SK-N-SH treated with all-trans-retinoic acid at 6 μM for 48 hours (cell line): ENCODE results near the gene UBE2N.

Experiments
- ATAC-seq: fragments of 200-7000 bp; cut with Tn5 transposase; 3 replicates; pipeline ENCODE4 v1.9.1; 2020; ENCODE audit warnings: mild to moderate bottlenecking, moderate library complexity
- ARNTL ChIP-seq: fragments of 450-650 bp; formaldehyde crosslinking; IDR thresholded peaks from 2 replicates; pipeline ENCODE4 v1.5.0; 2020; ENCODE audit warnings: low read depth, mild to moderate bottlenecking, moderate library complexity, borderline replicate concordance
- BACH2 ChIP-seq: fragments of 250-450 bp; sonication (Bioruptor Pico); IDR thresholded peaks from 2 replicates; pipeline ENCODE4 v1.9.0; 2021; ENCODE audit warnings: mild to moderate bottlenecking, borderline replicate concordance
- CSDC2 ChIP-seq: fragments of 250-450 bp; sonication (Bioruptor Pico); IDR thresholded peaks from 2 replicates; pipeline ENCODE4 v1.5.0; 2020; ENCODE audit warnings: mild to moderate bottlenecking, moderate library complexity
- ESRRG ChIP-seq: fragments of 250-450 bp; sonication (Bioruptor Pico); IDR thresholded peaks from 2 replicates; pipeline ENCODE4 v1.6.1; 2021; ENCODE audit warnings: mild to moderate bottlenecking
- ISL1 ChIP-seq: fragments of 250-450 bp; sonication (Bioruptor Pico); IDR thresholded peaks from 2 replicates; pipeline ENCODE4 v2.1.2; 2022; ENCODE audit warnings: mild to moderate bottlenecking, moderate library complexity
- OSR1 ChIP-seq: fragments of 250-450 bp; sonication (Bioruptor Pico); IDR thresholded peaks from 2 replicates; pipeline ENCODE4 v1.8.0; 2022; ENCODE audit warnings: moderate library complexity, mild to moderate bottlenecking, inconsistent platforms
- PPARA ChIP-seq: fragments of 250-450 bp; sonication (Bioruptor Pico); IDR thresholded peaks from 2 replicates; pipeline ENCODE4 v1.5.0; 2020; ENCODE audit warnings: mild to moderate bottlenecking, borderline replicate concordance
- RARB ChIP-seq: fragments of 250-450 bp; sonication (Bioruptor Pico); IDR thresholded peaks from 2 replicates; pipeline ENCODE4 v1.8.0; 2021; ENCODE audit warnings: mild to moderate bottlenecking, moderate library complexity
- SNAI2 ChIP-seq: fragments of 250-450 bp; sonication (Bioruptor Pico); IDR thresholded peaks from 2 replicates; pipeline ENCODE4 v1.5.0; 2020; ENCODE audit warnings: mild to moderate bottlenecking, moderate library complexity
- TCF4 ChIP-seq: fragments of 250-450 bp; sonication (Bioruptor Pico); IDR thresholded peaks from 2 replicates; pipeline ENCODE4 v1.8.0; 2021; ENCODE audit warnings: mild to moderate bottlenecking, moderate library complexity, borderline replicate concordance
- TOX ChIP-seq: fragments of 250-450 bp; sonication (Bioruptor Pico); IDR thresholded peaks from 2 replicates; pipeline ENCODE4 v1.8.0; 2021; ENCODE audit warnings: mild to moderate bottlenecking, moderate library complexity, borderline replicate concordance
- ZC3H10 ChIP-seq: fragments of 250-450 bp; sonication (Bioruptor Pico); IDR thresholded peaks from 2 replicates; pipeline ENCODE4 v1.5.1; 2021; ENCODE audit warnings: mild to moderate bottlenecking, moderate library complexity
- ZFP3 ChIP-seq: fragments of 250-450 bp; sonication (Bioruptor Pico); IDR thresholded peaks from 2 replicates; pipeline ENCODE4 v1.5.0; 2020; ENCODE audit warnings: mild to moderate bottlenecking, moderate library complexity
- ZFP30 ChIP-seq: fragments of 450-650 bp; formaldehyde crosslinking; IDR thresholded peaks from 2 replicates; pipeline ENCODE4 v1.5.0; 2022; ENCODE audit warnings: mild to moderate bottlenecking, moderate library complexity
- ZNF565 ChIP-seq: fragments of 450-650 bp; formaldehyde crosslinking; conservative IDR thresholded peaks from 2 replicates; pipeline ENCODE4 v1.5.0; 2020; ENCODE audit warnings: low read depth, mild to moderate bottlenecking, moderate library complexity
- ZNF70 ChIP-seq: fragments of 450-650 bp; formaldehyde crosslinking; IDR thresholded peaks from 2 replicates; pipeline ENCODE4 v1.5.0; 2020; ENCODE audit warnings: mild to moderate bottlenecking, moderate library complexity
- ZNF8 ChIP-seq: fragments of 450-650 bp; formaldehyde crosslinking; IDR thresholded peaks from 2 replicates; pipeline ENCODE4 v1.5.0; 2020; ENCODE audit warnings: mild to moderate bottlenecking, moderate library complexity
- TF ChIP-seq, protein P1 (sequence below): fragments of 250-450 bp; sonication (Bioruptor Pico); IDR thresholded peaks from 2 replicates; pipeline ENCODE4 v1.8.0; 2020; ENCODE audit warnings: mild to moderate bottlenecking, moderate library complexity, borderline replicate concordance
- TF ChIP-seq, protein P2 (sequence below): fragments of 250-450 bp; sonication (Bioruptor Pico); IDR thresholded peaks from 2 replicates; pipeline ENCODE4 v1.5.1; 2020; ENCODE audit warnings: low read depth, mild to moderate bottlenecking, moderate library complexity
- TF ChIP-seq, protein P3 (sequence below): fragments of 250-450 bp; sonication (Bioruptor Pico); IDR thresholded peaks from 2 replicates; pipeline ENCODE4 v1.5.1; 2021; ENCODE audit warnings: mild to moderate bottlenecking, moderate library complexity
- TF ChIP-seq, protein P4 (sequence below): fragments of 250-450 bp; sonication (Bioruptor Pico); IDR thresholded peaks from 2 replicates; pipeline ENCODE4 v1.8.0; 2021; ENCODE audit warnings: low read depth, mild to moderate bottlenecking, moderate library complexity, borderline replicate concordance

Gene UBE2N

DNA sequence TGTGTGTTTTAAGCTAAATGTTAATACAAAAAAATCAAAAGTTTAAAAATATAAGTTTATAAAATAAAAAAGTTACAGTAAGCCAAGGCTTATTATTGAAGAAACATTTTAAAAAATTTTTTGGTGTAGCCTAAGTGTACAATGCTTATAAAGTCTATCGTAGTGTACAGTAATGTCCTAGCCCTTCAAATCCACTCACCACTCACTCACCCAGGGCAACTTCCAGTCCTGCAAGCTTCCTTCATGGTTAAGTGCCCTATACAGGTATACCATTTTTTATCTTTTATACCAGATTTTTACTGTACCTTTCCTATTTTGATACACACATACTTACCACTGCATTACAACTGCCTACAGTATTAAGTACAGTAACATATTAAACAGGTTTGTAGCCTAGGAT, 11.9 kb downstream of the UBE2N start:
- TF ChIP-seq TCF4 (CRISPR knock-in tag) (no peak), ZNF70 (CRISPR knock-in tag) (no peak), ZFP30 (no peak), ZFP3 (CRISPR knock-in tag) (no peak), ESRRG (CRISPR knock-in tag) (no peak), BACH2 (CRISPR knock-in tag) (no peak), CSDC2 (CRISPR knock-in tag) (no peak), ARNTL (no peak), SNAI2 (CRISPR knock-in tag) (no peak), ZC3H10 (CRISPR knock-in tag) (no peak), ISL1 (CRISPR knock-in tag) (no peak), TOX (CRISPR knock-in tag) (no peak), OSR1 (CRISPR knock-in tag) (no peak), RARB (no peak), ZNF8 (CRISPR knock-in tag) (no peak), ZNF565 (CRISPR knock-in tag) (no peak)
- TF ChIP-seq, protein P1, sequence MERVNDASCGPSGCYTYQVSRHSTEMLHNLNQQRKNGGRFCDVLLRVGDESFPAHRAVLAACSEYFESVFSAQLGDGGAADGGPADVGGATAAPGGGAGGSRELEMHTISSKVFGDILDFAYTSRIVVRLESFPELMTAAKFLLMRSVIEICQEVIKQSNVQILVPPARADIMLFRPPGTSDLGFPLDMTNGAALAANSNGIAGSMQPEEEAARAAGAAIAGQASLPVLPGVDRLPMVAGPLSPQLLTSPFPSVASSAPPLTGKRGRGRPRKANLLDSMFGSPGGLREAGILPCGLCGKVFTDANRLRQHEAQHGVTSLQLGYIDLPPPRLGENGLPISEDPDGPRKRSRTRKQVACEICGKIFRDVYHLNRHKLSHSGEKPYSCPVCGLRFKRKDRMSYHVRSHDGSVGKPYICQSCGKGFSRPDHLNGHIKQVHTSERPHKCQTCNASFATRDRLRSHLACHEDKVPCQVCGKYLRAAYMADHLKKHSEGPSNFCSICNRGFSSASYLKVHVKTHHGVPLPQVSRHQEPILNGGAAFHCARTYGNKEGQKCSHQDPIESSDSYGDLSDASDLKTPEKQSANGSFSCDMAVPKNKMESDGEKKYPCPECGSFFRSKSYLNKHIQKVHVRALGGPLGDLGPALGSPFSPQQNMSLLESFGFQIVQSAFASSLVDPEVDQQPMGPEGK (CRISPR knock-in tag): no peak
- TF ChIP-seq, protein P2, sequence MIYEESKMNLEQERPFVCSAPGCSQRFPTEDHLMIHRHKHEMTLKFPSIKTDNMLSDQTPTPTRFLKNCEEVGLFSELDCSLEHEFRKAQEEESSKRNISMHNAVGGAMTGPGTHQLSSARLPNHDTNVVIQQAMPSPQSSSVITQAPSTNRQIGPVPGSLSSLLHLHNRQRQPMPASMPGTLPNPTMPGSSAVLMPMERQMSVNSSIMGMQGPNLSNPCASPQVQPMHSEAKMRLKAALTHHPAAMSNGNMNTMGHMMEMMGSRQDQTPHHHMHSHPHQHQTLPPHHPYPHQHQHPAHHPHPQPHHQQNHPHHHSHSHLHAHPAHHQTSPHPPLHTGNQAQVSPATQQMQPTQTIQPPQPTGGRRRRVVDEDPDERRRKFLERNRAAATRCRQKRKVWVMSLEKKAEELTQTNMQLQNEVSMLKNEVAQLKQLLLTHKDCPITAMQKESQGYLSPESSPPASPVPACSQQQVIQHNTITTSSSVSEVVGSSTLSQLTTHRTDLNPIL (CRISPR knock-in tag): no peak
- TF ChIP-seq, protein P3, sequence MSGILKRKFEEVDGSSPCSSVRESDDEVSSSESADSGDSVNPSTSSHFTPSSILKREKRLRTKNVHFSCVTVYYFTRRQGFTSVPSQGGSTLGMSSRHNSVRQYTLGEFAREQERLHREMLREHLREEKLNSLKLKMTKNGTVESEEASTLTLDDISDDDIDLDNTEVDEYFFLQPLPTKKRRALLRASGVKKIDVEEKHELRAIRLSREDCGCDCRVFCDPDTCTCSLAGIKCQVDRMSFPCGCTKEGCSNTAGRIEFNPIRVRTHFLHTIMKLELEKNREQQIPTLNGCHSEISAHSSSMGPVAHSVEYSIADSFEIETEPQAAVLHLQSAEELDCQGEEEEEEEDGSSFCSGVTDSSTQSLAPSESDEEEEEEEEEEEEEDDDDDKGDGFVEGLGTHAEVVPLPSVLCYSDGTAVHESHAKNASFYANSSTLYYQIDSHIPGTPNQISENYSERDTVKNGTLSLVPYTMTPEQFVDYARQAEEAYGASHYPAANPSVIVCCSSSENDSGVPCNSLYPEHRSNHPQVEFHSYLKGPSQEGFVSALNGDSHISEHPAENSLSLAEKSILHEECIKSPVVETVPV: no peak
- TF ChIP-seq, protein P4, sequence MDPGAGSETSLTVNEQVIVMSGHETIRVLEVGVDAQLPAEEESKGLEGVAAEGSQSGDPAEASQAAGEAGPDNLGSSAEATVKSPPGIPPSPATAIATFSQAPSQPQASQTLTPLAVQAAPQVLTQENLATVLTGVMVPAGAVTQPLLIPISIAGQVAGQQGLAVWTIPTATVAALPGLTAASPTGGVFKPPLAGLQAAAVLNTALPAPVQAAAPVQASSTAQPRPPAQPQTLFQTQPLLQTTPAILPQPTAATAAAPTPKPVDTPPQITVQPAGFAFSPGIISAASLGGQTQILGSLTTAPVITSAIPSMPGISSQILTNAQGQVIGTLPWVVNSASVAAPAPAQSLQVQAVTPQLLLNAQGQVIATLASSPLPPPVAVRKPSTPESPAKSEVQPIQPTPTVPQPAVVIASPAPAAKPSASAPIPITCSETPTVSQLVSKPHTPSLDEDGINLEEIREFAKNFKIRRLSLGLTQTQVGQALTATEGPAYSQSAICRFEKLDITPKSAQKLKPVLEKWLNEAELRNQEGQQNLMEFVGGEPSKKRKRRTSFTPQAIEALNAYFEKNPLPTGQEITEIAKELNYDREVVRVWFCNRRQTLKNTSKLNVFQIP: no peak
- ATAC-seq: no peak

DNA sequence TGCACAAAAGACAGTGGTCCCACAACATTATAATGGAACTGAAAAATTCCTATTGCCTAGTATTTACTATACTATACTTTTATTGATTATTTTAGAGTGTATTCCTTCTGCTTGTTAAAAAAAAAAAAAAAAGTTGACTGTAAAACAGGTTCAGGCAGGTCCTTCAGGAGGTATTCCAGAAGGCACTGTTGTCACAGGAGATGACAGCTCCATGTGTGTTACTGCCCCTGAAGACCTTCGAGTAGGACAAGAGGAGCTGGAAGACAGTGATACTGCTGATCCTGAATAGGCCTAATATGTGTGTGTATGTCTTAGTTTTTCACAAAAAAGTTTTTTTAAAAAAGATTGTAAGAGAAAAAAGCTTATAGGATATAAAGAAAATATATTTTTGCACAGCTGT, 12.3 kb downstream of the UBE2N start:
- ATAC-seq: no peak
- TF ChIP-seq BACH2 (CRISPR knock-in tag): no peak
- TF ChIP-seq, all 23 proteins: peak for 0

DNA sequence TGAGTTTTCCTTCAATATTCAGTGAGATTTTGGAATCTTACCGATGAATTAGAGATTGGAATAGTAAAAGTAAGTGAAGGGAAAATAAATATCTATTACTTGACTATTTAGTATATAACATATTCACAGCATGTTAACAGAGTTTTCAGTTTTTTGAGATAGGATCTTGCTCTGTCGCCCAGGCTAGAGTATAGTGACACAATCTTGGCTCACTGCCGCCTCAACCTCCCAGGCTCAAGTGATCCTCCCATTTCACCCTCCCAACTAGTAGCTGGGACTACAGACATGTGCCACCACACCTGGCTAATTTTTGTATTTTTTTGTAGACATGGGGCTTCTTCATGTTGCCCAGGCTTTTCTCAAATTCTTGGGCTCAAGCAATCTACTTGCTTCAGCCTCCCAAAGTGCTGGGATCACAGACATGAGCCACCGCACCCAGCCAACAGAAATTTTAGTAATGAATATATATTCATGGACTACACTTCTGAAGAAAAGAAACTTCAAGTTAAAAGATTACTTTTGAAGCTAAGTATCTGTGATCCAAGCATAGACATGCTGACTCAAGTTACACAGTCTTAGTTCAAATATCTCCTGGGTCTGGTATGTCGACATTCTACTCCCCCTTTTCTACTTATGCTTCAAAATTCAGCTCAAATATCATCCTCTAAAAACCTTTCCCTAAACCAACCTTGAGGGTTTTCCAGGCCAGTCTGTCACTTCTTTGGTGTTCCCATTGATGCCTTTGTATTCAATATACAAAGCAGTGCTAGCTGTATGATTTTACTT, 13.8 kb downstream of the UBE2N start:
- ATAC-seq: peak; percentile 86
- no peak for TF ChIP-seq OSR1 (CRISPR knock-in tag)
- TF ChIP-seq, protein P4: no peak

DNA sequence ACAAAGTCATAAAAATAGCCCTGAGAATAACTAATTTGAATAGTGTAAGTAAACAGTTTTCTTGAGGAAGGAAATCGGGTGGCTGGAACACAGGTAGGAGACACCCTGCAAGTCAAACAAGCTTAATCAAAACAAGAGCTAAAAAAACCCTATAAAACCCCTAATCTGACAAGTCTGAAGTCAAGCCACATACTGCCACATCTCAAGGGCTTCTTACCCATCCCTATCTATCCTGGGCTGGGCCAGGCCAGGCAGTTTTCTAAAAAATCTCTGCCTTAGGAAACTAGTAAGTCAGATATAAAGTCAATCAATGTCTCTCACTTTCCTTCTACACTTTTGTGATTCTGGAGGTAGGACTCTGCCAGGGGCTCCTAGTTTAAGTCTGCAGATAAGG, 15.3 kb downstream of the UBE2N start:
- TF ChIP-seq ZFP30: no peak
- no peak for TF ChIP-seq PPARA (CRISPR knock-in tag)
- no peak for TF ChIP-seq ZC3H10 (CRISPR knock-in tag)
- no peak for TF ChIP-seq ZNF565 (CRISPR knock-in tag)
- TF ChIP-seq, protein P1 (CRISPR knock-in tag): no peak
- TF ChIP-seq, protein P2 (CRISPR knock-in tag): no peak
- no peak for TF ChIP-seq ARNTL
- no peak for TF ChIP-seq ESRRG (CRISPR knock-in tag)
- TF ChIP-seq, protein P4: no peak
- no peak for TF ChIP-seq ZFP3 (CRISPR knock-in tag)
- TF ChIP-seq, all 23 proteins: peak for 0
- no peak for ATAC-seq
